ACHN (cell line): ENCODE results near the gene UGP2.

Experiments
- DNase-seq: peaks from one replicate; pipeline ENCODE4 v3.0.0-alpha.2; 2015
- in situ Hi-C: cut with HindIII; loops from 2 replicates; pipeline ENCODE4 v1.10.0; 2017; ENCODE audit warnings: low sequenced_read_pairs, low pct_ligation_motif_present, low pct_unique_long_range_greater_than_20kb

The UGP2 gene

DNA sequence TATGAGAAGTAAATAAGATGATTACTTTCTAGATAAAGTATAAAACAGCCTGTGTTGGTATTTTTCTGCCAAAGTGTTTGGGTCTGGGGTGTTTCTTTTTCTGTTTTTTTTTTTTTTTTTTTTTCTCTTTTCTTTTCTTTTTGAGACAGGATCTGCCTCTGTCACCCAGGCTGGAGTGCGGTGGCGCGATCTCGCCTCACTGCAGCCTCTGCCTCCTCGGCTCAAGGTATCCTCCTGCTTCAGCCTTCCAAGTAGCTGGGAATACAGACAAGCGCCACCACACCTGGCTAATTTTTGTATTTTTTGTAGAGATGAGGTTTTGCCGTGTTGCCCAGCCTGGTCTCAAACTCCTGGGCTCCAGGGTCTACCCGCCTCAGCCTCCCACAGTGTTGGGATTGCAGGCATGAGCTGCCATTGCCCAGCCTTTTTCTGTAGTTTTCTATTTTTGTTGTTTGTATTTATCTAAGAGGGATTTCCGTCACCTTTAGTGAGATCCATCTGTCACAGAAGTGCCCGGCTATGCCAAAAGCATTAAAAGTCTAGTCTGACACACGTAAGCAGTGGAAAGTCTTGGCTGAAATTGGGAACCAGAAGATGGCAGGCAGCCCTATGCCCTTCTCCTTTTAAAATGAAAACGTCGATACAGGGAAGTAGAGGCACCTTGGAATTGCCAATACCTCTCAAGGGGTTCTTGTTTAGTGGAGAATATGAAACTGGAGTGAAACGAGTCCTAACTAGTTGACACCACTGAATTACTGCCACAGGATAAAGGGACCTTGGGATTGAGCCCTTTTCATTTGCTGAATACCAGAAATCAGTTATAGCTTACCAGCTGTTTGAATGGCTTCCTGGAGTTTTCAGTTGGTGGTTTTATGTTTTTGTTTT lies 14.0 kb downstream of the UGP2 start:
- DNase-seq: no peak
- in situ Hi-C loops: no loop called here

DNA sequence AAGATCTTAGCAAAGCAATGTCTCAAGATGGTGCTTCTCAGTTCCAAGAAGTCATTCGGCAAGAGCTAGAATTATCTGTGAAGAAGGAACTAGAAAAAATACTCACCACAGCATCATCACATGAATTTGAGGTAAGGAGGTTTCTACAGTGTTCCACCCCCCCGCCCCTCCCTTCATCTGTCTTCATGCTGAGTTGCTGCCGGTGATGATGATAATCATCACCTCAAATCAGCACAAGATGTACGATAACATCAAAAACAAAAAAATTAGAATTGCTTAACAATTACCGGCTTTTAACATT lies 14.6 kb downstream of the UGP2 start:
- DNase-seq: no peak

DNA sequence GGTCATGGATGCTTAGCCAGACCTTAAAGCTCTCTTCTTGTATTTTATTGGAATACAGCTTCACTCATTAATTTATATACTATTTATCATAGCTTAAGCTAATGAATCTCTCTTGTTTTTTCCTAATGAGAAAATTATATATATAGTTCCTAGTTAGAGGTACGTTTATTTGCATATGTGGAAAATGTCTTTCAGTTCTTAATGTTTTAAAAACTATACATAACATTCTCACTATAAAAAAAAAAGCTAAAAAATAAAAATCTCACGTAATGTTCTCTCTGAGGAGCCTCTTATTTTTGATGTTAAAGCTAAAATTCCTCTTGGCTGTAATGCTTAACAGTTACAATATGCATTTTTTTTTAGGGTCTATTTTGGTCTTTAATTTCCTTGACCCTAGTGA lies 16.6 kb downstream of the UGP2 start:
- DNase-seq: no peak
- in situ Hi-C loops: no loop called here

More for the DNA sequence above, 14.6 kb downstream of the UGP2 start:
- in situ Hi-C loops: no loop called here

DNA sequence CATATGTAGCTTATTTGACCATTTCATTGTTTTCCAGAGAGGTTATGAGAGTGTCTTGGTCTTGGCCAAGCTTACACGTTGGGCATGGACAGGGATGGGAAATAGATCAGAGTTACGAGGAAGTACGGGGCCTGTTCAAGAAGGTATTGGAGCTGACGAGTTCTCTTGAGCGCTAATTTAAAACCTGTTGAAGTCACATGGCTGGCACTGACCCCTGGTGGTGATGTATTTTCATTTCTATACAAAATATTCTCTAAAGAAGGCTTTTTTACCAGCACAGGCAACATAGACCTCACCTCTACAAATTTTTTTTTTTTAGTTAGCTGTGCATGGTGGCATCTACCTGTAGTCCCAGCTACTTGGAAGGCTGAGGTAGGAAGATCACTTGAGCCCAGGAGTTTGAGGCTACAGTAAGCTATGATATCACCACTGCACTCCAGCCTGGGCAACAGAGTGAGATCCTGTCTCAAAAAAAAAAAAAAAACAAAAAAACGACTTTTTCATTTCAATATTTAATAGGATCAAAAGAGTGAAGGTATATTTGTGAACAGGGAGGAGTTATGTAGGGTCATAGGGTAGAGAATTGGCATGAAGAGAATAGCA lies 19.6 kb downstream of the UGP2 start:
- peak; percentile 71 for DNase-seq
- in situ Hi-C loops: no loop called here

DNA sequence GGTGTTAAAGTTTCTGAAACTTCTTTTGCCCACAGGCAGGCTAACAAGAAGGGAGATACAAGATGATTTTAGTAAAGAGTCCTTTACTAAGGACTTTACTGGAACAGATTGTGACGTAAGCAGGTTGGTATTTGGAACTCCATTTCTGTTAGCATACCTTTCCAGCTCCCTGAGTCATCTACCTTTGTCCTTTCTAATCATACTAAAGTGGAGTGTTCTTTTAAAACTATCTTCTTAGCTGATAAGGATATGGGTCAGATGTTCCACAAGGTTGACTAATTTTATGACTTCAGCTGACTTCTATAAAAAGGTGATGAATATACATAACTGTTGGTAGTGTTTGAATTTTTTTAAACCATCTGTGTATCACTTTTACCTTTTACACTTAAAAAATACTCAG lies 21.1 kb downstream of the UGP2 start:
- in situ Hi-C loops: no loop called here
- DNase-seq: peak; percentile 32

DNA sequence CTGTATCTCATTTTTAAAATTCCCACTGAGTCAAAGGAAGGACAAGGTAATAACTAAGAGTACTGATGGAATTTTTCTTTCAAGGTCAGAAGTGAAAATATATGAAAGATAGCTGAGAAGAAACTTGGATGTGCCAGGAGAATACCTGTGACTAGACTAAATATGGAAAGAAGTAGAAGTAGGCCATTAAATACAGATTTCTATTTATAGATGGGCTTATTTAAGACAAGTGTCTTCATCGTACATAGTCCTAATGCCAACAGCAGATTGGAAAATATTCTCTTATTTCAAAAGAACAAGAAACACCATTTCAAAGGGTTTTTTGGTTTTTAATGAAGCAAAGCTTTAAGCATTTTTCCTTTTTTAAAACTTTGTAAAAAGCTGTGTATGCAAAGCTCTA lies 22.0 kb downstream of the UGP2 start:
- in situ Hi-C loops: no loop called here

DNA sequence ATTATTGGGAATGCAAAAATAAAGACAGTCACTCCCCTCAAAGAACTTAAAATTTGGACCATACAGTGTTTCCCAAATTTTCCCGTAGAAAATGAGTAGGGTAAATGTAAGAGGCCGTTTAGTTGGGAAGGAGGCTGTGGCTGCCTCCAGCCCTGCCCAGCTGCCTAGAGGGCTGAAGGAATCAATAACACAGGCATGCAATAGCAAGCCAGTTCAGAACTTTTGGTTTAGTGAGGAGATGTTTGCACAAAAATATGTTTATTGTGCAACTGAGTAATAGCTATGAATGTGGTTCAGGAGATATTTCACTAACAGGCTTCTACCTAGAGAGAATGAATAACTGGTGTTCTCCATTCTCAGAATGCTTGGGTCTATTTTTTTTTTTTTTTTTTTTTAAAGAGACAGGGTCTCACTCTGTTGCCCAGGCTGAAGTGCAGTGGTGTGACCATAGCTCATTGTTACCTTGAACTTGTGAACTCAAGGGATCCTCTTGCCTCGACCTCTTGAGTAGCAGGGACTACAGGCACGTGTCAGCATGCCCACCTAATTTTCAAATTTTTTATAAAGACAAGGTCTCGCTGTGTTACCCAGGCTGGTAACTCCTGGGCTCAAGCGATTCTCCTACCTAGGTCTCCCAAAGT lies 23.6 kb downstream of the UGP2 start:
- DNase-seq: no peak
- in situ Hi-C loops: no loop called here

More for the DNA sequence above, 22.0 kb downstream of the UGP2 start:
- DNase-seq: no peak

DNA sequence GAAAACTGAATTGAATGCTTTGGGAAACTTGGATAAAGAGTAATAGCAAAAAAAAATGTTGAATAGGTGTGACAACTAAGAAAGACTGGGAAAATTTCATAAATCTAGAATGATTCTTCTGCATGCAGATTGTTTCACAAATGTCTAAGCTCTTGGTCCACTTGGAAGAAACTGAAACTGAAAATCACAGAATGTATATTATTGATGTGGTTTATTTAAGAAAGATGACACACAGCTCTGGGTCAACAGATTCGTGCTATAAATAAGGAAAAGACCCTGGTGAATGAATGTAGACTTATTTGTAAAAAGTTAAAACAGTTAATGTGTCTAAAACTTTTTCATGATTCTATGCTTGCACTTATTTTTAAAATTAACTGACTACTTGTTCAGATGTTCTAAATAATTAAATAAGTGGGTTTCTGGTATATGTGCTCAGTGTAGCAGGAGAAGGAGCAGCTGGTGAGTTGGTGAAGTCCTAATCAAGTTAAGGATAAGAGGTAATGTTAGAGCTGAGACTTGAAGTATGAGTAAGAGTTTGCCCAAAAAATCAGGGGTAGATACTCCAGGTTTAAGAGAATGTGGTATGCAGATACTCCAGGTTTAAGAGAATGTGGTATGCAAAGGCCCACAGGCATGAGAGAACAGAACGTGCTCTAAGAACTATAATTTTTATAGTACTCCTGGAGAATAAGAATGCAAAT lies 24.5 kb downstream of the UGP2 start:
- DNase-seq: no peak
- in situ Hi-C loops: no loop called here

DNA sequence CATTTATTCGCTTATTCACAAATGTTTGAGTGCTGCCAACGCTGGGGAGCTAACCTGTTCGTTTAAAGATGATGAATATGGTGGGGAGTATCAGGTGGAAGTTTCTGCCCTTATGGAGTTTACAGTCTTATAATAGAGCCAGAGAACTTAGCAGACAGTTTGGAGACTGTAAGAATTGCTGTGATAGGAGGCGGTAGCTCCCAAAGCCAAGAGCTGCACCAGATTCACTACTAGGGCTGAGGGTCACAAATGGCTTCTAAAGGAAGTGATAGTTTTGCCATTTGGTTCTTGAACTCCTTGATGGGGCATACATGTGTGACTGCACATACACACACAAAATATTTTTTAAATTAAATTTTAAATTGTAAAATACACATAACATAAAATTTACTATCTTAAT lies 29.0 kb downstream of the UGP2 start:
- no peak for DNase-seq
- in situ Hi-C loops: no loop called here

DNA sequence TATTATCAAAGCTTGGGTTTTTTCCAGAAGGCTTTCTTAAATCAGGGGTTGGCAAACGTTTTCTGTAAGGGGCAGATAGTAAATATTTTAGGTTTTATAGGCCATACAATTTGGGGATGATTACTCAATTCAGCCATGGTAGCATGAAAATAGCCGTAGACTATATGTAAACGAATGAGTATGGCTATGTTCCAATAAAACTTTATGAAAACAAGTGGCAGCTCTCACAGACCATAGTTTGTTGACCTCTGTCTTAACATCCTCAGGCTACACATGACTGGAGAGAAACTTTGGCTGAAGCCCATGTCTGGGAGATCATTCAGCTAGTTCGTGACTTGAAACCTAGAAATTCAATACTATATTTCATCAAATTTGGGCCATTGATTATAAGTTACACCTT lies 30.2 kb downstream of the UGP2 start:
- in situ Hi-C loops: no loop called here
- DNase-seq: no peak

DNA sequence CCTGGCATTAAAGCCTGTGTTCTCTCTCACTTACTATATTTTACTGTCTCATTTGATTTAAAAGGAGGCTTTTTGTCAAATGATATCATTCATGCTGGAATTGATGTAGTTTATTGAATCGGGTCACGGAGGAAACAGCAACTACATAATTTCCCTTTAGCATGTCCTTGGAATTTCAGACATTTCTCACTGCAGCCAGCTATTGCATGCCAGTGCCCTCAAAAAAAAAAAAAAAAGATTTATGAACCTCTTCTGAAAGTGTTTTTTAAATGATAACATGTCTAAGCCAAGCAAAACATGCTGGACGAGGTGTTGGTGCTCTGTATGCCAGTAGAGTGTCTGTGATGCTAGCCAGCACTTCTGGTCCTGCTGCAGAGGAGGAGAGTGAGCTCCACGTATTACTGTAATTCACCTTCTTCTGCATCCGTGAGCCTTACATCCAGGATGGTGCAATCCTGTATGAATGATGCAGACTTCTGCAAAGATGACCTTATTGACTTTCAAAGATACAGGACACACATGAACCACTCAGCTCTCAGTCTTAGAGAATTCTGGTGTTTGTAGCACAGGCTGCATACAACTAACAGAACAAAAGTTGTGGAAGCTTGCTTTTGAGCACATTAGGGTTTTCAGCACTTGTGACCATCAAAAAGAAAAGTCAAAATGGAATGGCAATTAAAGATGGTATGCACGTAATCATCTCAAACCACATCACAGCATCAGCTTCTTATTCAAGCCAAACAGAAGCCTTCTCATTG lies 31.1 kb downstream of the UGP2 start:
- no peak for DNase-seq
- in situ Hi-C loops: no loop called here

DNA sequence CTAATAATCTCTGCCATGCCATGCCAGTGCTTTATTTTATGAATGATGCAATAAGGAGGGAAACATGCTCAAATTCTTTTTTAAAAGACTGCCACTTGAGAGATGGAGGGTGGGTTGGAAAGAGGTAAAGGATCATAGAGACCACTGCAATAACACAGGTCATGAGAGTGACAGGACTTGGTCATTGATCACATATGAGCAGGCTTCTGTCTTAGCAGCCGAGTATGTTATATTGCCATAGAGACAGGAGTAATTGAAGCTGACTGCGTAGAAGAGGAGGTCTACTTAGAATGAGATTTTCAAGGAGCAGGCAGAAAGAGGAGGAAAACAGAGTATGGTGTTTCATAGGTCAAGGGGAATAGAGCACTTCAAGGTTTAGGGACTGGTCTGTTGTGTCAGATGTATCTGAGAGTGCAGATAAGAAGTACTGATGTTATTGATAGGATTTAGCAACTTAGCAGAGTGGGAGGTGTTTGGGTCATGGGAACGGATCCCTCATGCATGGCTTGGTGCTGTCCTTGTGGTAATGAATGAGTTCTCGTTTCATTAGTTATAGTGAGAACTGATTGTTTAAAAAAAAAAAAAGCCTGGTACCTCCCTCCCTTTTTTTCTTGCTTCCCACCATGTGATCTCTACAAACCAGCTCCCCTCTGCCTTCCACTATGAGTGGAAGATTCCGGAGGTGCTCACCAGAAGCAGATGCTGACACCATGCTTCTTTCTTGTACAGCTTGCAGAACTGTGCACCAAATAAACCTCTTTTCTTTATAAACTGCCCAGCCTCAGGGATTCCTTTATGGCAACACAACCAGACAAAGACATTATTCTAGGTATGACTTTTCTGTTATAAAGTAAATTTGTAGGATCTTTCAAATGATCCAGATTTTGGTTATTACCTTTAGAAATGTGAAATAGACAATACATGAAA lies 32.8 kb downstream of the UGP2 start:
- in situ Hi-C loops: loop anchor here (25.0 kb wide), 1 partner anchor 187 kb away; no protein-coding TSS in a partner anchor
- no peak for DNase-seq

DNA sequence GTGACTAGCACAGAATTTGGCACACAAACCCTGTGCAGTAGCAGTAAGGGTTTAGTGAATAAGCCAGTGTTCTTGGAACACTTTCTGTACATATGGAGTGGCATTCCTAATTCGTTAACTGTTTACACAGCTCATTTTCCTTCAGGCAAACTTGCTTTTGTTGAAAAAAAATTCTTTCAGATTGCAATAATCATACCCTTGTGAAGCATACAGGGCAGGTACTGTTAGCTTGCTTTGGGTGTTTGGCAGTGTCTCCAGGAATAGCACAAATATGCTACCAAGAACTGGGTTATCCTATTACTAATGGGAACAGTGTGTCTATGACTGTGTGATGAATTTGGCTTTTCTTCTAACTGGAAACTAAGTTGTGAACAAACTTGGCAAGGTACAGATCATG lies 33.4 kb downstream of the UGP2 start:
- in situ Hi-C loops: loop anchor here (25.0 kb wide), 1 partner anchor 188 kb away; no protein-coding TSS in a partner anchor

DNA sequence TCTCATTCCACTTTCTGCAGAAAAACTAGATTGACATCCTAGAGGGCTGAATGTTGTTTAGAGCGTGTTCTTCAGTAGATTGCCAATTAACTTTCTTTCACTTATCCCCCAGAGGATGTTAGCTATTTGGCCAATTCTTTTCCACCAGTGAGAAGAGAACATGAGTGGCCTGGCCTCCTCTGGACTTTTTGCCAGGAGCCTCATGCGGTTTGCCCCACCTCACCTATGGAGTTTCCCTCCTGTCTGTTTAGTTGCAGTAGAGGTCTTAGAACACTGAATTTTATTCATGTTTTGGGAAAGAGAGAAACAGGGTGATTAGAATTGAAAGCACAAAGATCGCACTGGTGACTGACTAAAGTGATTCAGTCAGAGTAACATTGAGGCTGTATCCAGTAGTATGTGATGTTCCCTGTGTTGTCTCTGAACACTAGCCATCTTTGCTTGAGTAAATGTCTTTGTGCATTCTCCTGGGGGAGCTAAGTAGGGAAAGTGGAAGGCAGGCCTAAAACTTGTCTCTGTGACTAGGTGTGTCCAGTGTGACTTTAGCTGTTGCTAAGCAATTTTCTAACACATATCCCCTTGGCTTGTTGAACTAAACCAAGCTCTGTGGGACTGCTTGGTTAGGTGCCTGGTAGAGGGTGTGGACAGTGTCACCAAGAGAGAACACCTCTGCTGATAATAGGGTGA lies 34.0 kb downstream of the UGP2 start:
- in situ Hi-C loops: loop anchor here (25.0 kb wide), 1 partner anchor 188 kb away; no protein-coding TSS in a partner anchor
- DNase-seq: no peak

More for the DNA sequence above, 33.4 kb downstream of the UGP2 start:
- no peak for DNase-seq

DNA sequence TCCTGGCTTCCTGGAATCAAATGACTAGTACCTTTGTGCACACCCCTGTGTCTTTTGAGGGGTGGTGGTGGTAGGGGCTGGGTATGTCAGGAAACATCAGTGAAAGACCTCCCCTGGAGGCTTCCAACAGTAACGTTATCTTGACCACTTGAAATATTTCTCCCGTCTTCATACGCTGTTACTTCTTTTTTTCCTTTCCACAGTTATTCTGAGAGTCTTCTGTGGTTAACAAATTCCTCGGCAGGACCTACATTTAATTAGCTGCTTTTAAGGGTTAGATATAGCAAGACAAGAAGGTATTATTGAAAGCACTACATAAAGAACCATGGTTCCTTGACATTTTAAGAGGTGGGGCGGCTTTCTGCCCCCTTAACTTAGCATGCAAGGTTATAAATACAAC lies 34.6 kb downstream of the UGP2 start:
- in situ Hi-C loops: loop anchor here (25.0 kb wide), 1 partner anchor 189 kb away; no protein-coding TSS in a partner anchor
- DNase-seq: no peak

DNA sequence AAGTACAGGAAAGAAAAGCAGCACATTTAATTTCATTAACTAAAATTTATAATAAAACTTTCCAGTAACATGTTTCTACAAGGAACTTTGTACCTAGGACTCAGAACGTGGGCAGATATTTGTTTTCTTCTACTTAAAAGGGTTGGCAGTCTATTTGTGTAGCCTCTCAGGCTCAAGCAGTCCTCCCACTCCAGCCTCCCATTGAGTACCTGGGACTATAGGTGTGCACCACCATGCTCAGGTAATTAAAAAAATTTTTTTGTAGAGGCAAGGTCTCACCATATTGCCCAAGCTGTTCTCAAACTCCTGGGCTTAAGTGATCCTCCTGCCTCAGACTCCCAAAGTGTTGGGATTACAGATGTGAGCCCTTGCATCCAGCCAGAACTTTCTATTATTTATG lies 36.8 kb downstream of the UGP2 start:
- in situ Hi-C loops: loop anchor here (25.0 kb wide), 1 partner anchor 191 kb away; no protein-coding TSS in a partner anchor
- DNase-seq: no peak
